Endothelial cell (in vitro differentiated cells): ENCODE measurements around the gene PIK3CB. TPM values are rescaled to one million over a fixed set of nuclear protein-coding genes. Genes with fewer than 3 reads are reported as not detected.
"Not testable (repeated sequence)": the region's sequence is repeated elsewhere in the genome, so short reads cannot be mapped to it uniquely, and the experiment has no call there.

ENCODE experiments used
- DNase-seq: peaks from one replicate; pipeline ENCODE4 v3.0.0; 2021; ENCODE audit warnings: low spot score
- H3K27ac Mint-ChIP-seq: one replicate; pipeline ENCODE4 v1.8.0; 2021; ENCODE audit warnings: mixed read lengths, inconsistent platforms; ENCODE audit not compliant: unreplicated experiment
- H3K27me3 Mint-ChIP-seq: one replicate; pipeline ENCODE4 v1.8.0; 2021; ENCODE audit warnings: mild to moderate bottlenecking, moderate library complexity, mixed read lengths, inconsistent platforms; ENCODE audit not compliant: unreplicated experiment
- H3K36me3 Mint-ChIP-seq: one replicate; pipeline ENCODE4 v1.8.0; 2021; ENCODE audit warnings: mild to moderate bottlenecking, low read depth, mixed read lengths, inconsistent platforms; ENCODE audit not compliant: unreplicated experiment
- H3K4me1 Mint-ChIP-seq: one replicate; pipeline ENCODE4 v1.8.0; 2021; ENCODE audit warnings: mild to moderate bottlenecking, mixed read lengths, inconsistent platforms; ENCODE audit not compliant: unreplicated experiment
- H3K4me3 Mint-ChIP-seq: one replicate; pipeline ENCODE4 v1.8.0; 2021; ENCODE audit warnings: mild to moderate bottlenecking, mixed read lengths, inconsistent platforms; ENCODE audit not compliant: unreplicated experiment
- H3K9me3 Mint-ChIP-seq: one replicate; pipeline ENCODE4 v1.8.0; 2021; ENCODE audit warnings: mixed read lengths, inconsistent platforms; ENCODE audit not compliant: unreplicated experiment
- CTCF ChIP-seq: fragments of 200-600 bp; sonication (generic); IDR thresholded peaks from one replicate; pipeline ENCODE4 v1.5.0; 2021; ENCODE audit warnings: antibody characterized with exemption; ENCODE audit not compliant: unreplicated experiment
- total RNA-seq: library from RNA; stranded (reverse); fragmentation: NEBNext Ultra II Directional; extraction: Animal tissue kit (Norgen Biotek cat#: 25700); gene quantifications from one replicate; pipeline ENCODE4 v1.2.1, GENCODE V29; 2021; ENCODE audit not compliant: unreplicated experiment

The PIK3CB gene
- total RNA-seq, 1 donor from 2014 or later = 14.2 TPM

GRCh38 chr3:138806376-138807080 lies 28.2 kb downstream of the PIK3CB start:
- TF ChIP-seq CTCF = no peak
- Mint-ChIP-seq H3K9me3 (no peaks in the 10 kb centered on the region), H3K4me3 (no peak overlapping the region), H3K36me3 (no peaks in the 10 kb centered on the region), H3K27me3 (no peaks in the 10 kb centered on the region), H3K27ac (no peak overlapping the region), H3K4me1 (peaks cover 10% of the 10 kb centered on the region)
- no peak for DNase-seq

- H3K9me3 Mint-ChIP-seq = no peaks in the 10 kb centered on the region
- no peak for DNase-seq
These were observed 31.6 kb downstream of the PIK3CB start for GRCh38 chr3:138803006-138803653.

GRCh38 chr3:138802223-138802622 lies 32.5 kb downstream of the PIK3CB start:
- H3K9me3 Mint-ChIP-seq, H3K27me3 Mint-ChIP-seq, DNase-seq, H3K4me3 Mint-ChIP-seq, H3K36me3 Mint-ChIP-seq, H3K27ac Mint-ChIP-seq, H3K4me1 Mint-ChIP-seq: not testable (repeated sequence)

More at GRCh38 chr3:138803006-138803653, 31.6 kb downstream of the PIK3CB start:
- H3K4me3 Mint-ChIP-seq = no peak overlapping the region
- no peaks in the 10 kb centered on the region for H3K4me1 Mint-ChIP-seq
- H3K36me3 Mint-ChIP-seq = no peaks in the 10 kb centered on the region
- H3K27ac Mint-ChIP-seq = no peak overlapping the region
- no peaks in the 10 kb centered on the region for H3K27me3 Mint-ChIP-seq
- no peak for TF ChIP-seq CTCF

GRCh38 chr3:138801792-138802191 lies 32.9 kb downstream of the PIK3CB start:
- Mint-ChIP-seq H3K27ac (no peak overlapping the region), H3K36me3 (no peaks in the 10 kb centered on the region), H3K27me3 (no peaks in the 10 kb centered on the region), H3K9me3 (no peaks in the 10 kb centered on the region), H3K4me1 (no peaks in the 10 kb centered on the region), H3K4me3 (no peak overlapping the region)
- no peak for TF ChIP-seq CTCF
- DNase-seq = no peak

GRCh38 chr3:138800248-138800647 lies 34.5 kb downstream of the PIK3CB start:
- no peaks in the 10 kb centered on the region for H3K4me1 Mint-ChIP-seq
- no peaks in the 10 kb centered on the region for H3K27me3 Mint-ChIP-seq
- H3K36me3 Mint-ChIP-seq = no peaks in the 10 kb centered on the region
- no peak for TF ChIP-seq CTCF
- no peak overlapping the region for H3K4me3 Mint-ChIP-seq
- DNase-seq = no peak
- no peak overlapping the region for H3K27ac Mint-ChIP-seq
- no peaks in the 10 kb centered on the region for H3K9me3 Mint-ChIP-seq
